ENCODE results near the gene ZNF274.
A peak's percentile ranks its signal among the peaks of the same experiment; 100 is the strongest.

ZNF274 gene

DNA sequence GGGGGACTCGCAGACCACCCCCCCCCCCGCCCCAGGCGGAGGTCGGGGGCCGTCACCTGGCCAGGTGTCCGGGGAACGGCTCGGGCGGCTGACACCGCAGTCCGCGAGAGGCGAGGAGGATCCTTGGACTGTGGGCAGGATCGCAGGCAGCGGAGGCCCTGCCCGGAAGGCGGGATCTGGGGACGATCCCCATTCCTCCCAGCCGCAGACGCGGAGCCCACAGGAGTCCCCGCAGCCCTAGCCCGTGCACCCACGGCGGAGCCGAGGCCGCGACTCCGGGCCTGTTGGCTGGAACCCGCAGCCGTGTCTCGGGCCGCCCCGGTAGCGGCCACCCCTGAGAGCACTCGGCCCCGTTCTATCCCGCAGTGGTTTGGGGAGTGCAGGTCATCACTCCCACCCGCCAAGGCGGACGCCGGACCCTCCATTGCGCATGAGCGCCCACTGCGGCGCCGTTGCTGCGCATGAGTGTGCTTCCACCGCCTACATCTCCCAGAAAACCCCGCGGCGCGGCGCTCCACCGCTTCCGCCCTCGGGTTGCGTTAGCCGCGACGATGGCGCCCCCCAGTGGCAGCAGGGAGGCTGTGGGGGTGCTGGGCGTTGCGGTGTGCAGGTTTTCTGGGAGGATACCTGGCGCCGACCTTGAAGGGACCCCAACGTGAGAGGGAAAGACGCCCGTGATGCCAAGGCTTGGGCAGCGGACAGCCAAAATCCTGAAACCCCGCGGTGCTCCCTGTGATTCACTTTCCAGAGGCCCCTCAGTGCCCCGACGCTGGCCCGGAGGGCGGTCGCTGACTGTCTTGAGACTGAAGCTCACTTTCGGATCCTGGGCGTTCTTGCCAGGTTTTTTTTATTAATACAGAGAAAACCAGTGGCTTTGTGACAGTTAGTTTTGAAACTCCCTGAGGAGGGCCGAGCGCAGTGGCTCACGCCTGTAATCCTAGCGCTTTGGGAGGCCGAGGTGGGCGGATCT, 27.9 kb upstream of the ZNF274 start:
- in situ Hi-C loops (cut with HindIII; ENCODE audit: low sequenced_read_pairs), result no loop called here
- H3K4me3 ChIP-seq (ENCODE audit: low read depth, low read length), result peak overlapping the region; percentile 63
- DNase-seq (ENCODE audit: low read depth, low spot score), result peak; percentile 94
- TF ChIP-seq, protein P1, sequence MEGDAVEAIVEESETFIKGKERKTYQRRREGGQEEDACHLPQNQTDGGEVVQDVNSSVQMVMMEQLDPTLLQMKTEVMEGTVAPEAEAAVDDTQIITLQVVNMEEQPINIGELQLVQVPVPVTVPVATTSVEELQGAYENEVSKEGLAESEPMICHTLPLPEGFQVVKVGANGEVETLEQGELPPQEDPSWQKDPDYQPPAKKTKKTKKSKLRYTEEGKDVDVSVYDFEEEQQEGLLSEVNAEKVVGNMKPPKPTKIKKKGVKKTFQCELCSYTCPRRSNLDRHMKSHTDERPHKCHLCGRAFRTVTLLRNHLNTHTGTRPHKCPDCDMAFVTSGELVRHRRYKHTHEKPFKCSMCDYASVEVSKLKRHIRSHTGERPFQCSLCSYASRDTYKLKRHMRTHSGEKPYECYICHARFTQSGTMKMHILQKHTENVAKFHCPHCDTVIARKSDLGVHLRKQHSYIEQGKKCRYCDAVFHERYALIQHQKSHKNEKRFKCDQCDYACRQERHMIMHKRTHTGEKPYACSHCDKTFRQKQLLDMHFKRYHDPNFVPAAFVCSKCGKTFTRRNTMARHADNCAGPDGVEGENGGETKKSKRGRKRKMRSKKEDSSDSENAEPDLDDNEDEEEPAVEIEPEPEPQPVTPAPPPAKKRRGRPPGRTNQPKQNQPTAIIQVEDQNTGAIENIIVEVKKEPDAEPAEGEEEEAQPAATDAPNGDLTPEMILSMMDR (IDR thresholded peaks at IDR 0.05; ENCODE audit: low read depth, low read length), result peak; percentile 89

DNA sequence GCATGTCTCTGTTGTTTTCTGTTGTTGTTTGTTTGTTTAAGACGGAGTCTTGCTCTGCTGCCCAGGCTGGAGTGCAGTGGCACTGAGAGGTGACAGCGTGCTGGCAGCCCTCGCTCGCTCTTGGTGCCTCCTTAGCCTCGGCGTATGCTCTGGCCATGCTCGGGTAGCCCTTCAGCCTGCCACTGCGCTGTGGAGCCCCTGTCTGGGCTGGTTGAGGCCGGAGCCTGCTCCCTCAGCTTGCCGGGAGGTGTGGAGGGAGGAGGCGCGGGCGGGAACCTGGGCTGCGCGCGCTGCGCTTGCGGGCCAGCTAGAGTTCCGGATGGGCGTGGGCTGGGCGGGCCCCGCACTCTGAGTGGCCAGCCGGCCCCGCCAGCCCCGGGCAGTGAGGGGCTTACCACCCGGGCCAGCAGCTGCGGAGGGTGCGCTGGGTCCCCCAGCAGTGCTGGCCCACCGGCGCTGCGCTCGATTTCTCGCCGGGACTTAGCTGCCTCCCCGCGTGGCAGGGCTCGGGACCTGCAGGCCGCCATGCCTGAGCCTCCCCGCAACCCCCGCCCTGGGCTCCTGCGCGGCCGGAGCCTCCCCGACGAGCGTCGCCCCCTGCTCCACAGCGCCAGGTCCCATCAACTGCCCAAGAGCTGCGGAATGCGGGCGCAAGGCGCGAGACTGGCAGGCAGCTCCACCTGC, 25.7 kb upstream of the ZNF274 start:
- in situ Hi-C loops (cut with HindIII; ENCODE audit: low sequenced_read_pairs), result no loop called here
- no peak overlapping the region for H3K4me3 ChIP-seq (ENCODE audit: low read depth, low read length)
- DNase-seq (ENCODE audit: low read depth, low spot score), result no peak
- TF ChIP-seq, protein P1 (IDR thresholded peaks at IDR 0.05; ENCODE audit: low read depth, low read length), result no peak

DNA sequence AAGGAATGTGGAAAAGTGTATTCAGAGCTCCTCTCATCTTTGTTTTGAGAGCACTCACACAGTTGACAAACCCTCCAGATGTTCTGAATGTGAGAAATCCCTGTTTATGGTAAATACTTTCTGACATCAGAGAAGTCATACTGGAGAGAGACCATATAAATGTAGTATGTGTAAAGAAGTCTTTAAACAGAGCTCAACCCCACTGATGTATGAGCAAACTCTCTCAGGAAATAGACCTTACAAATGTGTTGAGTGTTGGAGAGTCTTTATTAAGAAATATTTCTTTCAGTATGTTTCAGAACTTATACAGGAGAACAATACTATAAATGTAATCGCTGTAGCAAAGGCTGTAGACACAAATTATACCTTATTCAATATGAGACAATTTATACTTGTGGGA, 16.6 kb upstream of the ZNF274 start:
- DNase-seq (ENCODE audit: low read depth, low spot score), result no peak
- TF ChIP-seq, protein P1 (IDR thresholded peaks at IDR 0.05; ENCODE audit: low read depth, low read length), result no peak
- no peak overlapping the region for H3K4me3 ChIP-seq (ENCODE audit: low read depth, low read length)
- in situ Hi-C loops (cut with HindIII; ENCODE audit: low sequenced_read_pairs), result no loop called here

DNA sequence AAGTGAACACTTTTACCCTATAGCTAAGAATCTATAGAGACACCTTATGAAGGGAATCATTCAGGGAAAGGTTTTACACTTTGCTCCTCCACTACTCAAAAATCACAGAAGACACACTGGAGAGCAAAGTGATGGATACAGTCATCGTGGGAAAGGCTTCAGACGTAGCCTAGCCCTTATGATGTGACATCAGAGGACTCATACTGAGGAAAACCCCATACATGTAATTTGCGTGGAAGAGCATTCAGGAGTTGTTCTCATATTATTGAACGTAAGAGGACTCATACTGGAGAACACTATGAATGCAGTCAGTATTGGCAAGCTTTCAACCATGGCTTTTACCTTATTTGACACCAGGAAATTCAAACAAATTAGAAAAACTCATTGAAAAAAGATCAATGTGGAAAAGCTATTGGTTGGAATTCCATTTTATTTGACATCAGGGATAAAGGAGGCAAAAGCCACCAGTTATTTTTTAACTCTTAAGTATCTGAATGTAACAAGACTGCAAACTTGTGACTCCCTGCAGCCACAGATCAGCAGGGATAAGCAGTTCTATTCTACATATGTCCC, 16.1 kb upstream of the ZNF274 start:
- in situ Hi-C loops (cut with HindIII; ENCODE audit: low sequenced_read_pairs), result no loop called here
- TF ChIP-seq, protein P1 (IDR thresholded peaks at IDR 0.05; ENCODE audit: low read depth, low read length), result no peak
- no peak overlapping the region for H3K4me3 ChIP-seq (ENCODE audit: low read depth, low read length)
- DNase-seq (ENCODE audit: low read depth, low spot score), result no peak

DNA sequence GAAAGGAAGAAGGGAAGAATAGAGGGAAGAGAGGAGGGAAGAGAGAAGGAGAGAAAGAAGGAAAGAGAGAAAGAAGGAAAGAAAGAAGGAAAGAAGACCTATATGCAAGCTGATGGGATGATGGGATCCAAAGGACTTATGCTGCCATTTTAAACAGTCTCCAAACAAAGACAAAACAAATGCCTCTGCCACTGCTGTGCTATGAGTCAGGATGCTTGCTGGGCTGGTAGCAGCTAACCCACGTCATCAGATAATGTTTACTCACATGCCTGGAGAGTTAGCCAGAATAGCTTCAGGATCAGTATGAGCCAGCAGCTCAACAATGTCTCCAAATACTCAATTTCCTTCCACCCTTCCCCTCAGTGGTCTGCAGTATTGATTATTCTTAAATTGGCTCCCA, 12.0 kb upstream of the ZNF274 start:
- in situ Hi-C loops (cut with HindIII; ENCODE audit: low sequenced_read_pairs), result no loop called here
- peak; percentile 39 for DNase-seq (ENCODE audit: low read depth, low spot score)
- no peak overlapping the region for H3K4me3 ChIP-seq (ENCODE audit: low read depth, low read length)
- TF ChIP-seq, protein P1 (IDR thresholded peaks at IDR 0.05; ENCODE audit: low read depth, low read length), result no peak

DNA sequence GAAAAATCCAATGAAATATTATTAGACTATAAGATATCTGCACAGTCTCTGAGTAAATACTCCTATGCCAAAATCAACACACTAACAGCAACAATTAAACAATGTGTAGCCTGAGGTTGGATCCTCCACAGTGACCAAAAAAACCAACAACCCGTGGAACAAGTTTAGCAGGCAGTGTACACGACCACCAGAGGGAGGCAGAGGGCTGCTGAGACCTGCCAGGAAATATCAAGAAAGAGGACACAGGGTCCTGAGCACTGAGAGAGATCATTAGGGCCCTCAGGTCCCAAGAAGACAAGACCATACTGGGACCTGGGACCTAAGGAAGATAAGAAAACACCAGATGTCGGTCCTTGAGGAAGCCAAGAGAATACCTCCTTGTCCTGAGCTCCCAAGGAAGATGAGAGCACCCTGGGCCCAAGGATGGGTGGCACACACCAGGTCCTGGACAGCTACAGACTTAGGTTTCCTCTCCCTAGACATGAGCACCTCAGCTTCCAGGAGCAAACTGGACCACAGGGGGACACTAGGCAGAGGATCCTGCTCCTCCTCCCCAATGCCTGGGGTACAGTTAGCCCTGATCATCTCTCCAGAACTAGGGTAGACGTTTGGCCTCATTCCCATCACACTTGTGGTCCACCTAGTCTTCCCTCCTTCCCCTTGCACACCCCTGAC, 822 bp upstream of the ZNF274 start:
- no peak for DNase-seq (ENCODE audit: low read depth, low spot score)
- in situ Hi-C loops (cut with HindIII; ENCODE audit: low sequenced_read_pairs), result no loop called here

More for the DNA sequence above, 822 bp upstream of the ZNF274 start:
- peak overlapping the region; percentile 90 for H3K4me3 ChIP-seq (ENCODE audit: low read depth, low read length)
- TF ChIP-seq, protein P1 (IDR thresholded peaks at IDR 0.05; ENCODE audit: low read depth, low read length), result peak; percentile 51

Data from astrocyte of the spinal cord (primary cell).